ENCODE results near the gene TMEM35B. TPM values are rescaled to one million over a fixed set of nuclear protein-coding genes. Genes with fewer than 3 reads are reported as not detected.

Gene TMEM35B
- total and polyA plus RNA-seq, 9 of the 15 experiments (the other 6 are each of a cell fraction or from before 2014, with no cell fraction given) = 11.4 to 142 (median 21.4) TPM

- CTCF ChIA-PET (ENCODE audit: low intra/inter-chr PET ratio) = no interaction called here
- H3K27ac ChIP-seq (ENCODE audit: extremely low read depth, low read depth, low read length) = no peak overlapping the region
Measured at GRCh38 chr1:35001743-35002142, 16.6 kb upstream of the TMEM35B start.

More at GRCh38 chr1:35001743-35002142, 16.6 kb upstream of the TMEM35B start:
- in situ Hi-C loops (cut with MboI) (no loop called here), intact Hi-C loops (cut with micrococcal nuclease) (no loop called here)
- H3K79me2 ChIP-seq (ENCODE audit: control insufficient read depth, insufficient read depth, low read length) = no peaks in the 10 kb centered on the region
- H3K27me3 ChIP-seq (ENCODE audit: control insufficient read depth in 2 of 2, insufficient read depth in 2 of 2, low read length in 2 of 2) = no peaks in the 10 kb centered on the region
- peaks cover 51% of the 10 kb centered on the region for H3K36me3 ChIP-seq (ENCODE audit: control insufficient read depth, insufficient read depth, low read length)
- 70% methylated on average over 3 of the region's 3 CpGs for WGBS (ENCODE audit: insufficient coverage, low coverage, missing lambda C conversion rate)
- H3K4me1 ChIP-seq (replicated peaks in 1 of 2; ENCODE audit: control insufficient read depth in 2 of 2, insufficient read depth in 2 of 2, low read length in 2 of 2) = no peaks in the 10 kb centered on the region
- no peak overlapping the region for H3K4me2 ChIP-seq (ENCODE audit: insufficient read depth, low read length)
- TF ChIP-seq ZNF717 (CRISPR knock-in tag; IDR thresholded peaks at IDR 0.05) = no peak
- no peak for TF ChIP-seq ZNF778 (CRISPR knock-in tag; IDR thresholded peaks at IDR 0.05)
- no peak for TF ChIP-seq HBP1 (CRISPR knock-in tag; IDR thresholded peaks at IDR 0.05)
- TF ChIP-seq PRMT5 (CRISPR knock-in tag; IDR thresholded peaks at IDR 0.05) = no peak
- no peak for TF ChIP-seq ETS1 (conservative IDR thresholded peaks at IDR 0.05; ENCODE audit: control insufficient read depth, low read depth, low read length)
- TF ChIP-seq, protein P1, sequence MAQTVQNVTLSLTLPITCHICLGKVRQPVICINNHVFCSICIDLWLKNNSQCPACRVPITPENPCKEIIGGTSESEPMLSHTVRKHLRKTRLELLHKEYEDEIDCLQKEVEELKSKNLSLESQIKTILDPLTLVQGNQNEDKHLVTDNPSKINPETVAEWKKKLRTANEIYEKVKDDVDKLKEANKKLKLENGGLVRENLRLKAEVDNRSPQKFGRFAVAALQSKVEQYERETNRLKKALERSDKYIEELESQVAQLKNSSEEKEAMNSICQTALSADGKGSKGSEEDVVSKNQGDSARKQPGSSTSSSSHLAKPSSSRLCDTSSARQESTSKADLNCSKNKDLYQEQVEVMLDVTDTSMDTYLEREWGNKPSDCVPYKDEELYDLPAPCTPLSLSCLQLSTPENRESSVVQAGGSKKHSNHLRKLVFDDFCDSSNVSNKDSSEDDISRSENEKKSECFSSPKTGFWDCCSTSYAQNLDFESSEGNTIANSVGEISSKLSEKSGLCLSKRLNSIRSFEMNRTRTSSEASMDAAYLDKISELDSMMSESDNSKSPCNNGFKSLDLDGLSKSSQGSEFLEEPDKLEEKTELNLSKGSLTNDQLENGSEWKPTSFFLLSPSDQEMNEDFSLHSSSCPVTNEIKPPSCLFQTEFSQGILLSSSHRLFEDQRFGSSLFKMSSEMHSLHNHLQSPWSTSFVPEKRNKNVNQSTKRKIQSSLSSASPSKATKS (CRISPR knock-in tag; IDR thresholded peaks at IDR 0.05) = no peak
- no peak overlapping the region for H3K9ac ChIP-seq (ENCODE audit: insufficient read depth in 1 of 2, low read depth in 2 of 2, low read length in 2 of 2)
- no peaks in the 10 kb centered on the region for H3K9me3 ChIP-seq (replicated peaks; ENCODE audit: control insufficient read depth, insufficient read depth, low read depth, low read length)
- no peaks in the 10 kb centered on the region for H3K9me1 ChIP-seq (ENCODE audit: control insufficient read depth, insufficient read depth, low read length)
- no peaks in the 10 kb centered on the region for H4K20me1 ChIP-seq (replicated peaks; ENCODE audit: control insufficient read depth, insufficient read depth, low read length)
- BruUV-seq (replicated peaks) = no TSS peak
- no peak for ATAC-seq
- H3K4me3 ChIP-seq = no peak overlapping the region
- no peak for DNase-seq (ENCODE audit: extremely low read depth in 1 of 4, low spot score in 3 of 4)
- POLR2A ChIA-PET = no interaction called here
- no peak overlapping the region for H2AFZ ChIP-seq (ENCODE audit: low read depth, low read length)
- peak; percentile 44 for FAIRE-seq
